Mesenteric fat pad (tissue), 1 donor: ENCODE data around the gene ZNF439. TPM values are rescaled to one million over a fixed set of nuclear protein-coding genes. Genes with fewer than 3 reads are reported as not detected.

ENCODE experiments used
- total RNA-seq: library from RNA; stranded (reverse); fragmentation: NEBNext Ultra II Directional; extraction: Animal tissue kit (Norgen Biotek cat#: 25700); gene quantifications from one replicate; pipeline ENCODE4 v1.2.1, GENCODE V29; 2021
- donor health status: DM: yes; HTN: yes; CAD: no.

ZNF439 gene
- total RNA-seq, 1 donor from 2014 or later, result 2.3 TPM

Other genes with a start within 250 kb of the ZNF439 start
- gene ZNF823, start 109.8 kb upstream of the ZNF439 start, total RNA-seq, result 6.8 TPM
- gene ZNF441, start 81.7 kb upstream of the ZNF439 start, total RNA-seq, result 5.7 TPM
- gene ZNF491, start 50.2 kb upstream of the ZNF439 start, total RNA-seq, result 1.5 TPM
- 12.2 TPM for gene ZNF440, start 34.5 kb upstream of the ZNF439 start, total RNA-seq
- 6.4 TPM for gene ZNF69, start 39.1 kb downstream of the ZNF439 start, total RNA-seq
- 9.1 TPM for gene ZNF700, start 76.4 kb downstream of the ZNF439 start, total RNA-seq
- 0.87 TPM for gene ZNF763, start 116.3 kb downstream of the ZNF439 start, total RNA-seq
- gene ZNF433, start 187.0 kb downstream of the ZNF439 start, total RNA-seq, result 3.5 TPM
- gene ZNF878, start 204.2 kb downstream of the ZNF439 start, total RNA-seq, result not detected
- 3.0 TPM for gene ZNF844, start 216.0 kb downstream of the ZNF439 start, total RNA-seq